Erythroblast (primary cell): ENCODE data around the gene ADISSP.

ENCODE experiments used
- GATA1 ChIP-seq: IDR thresholded peaks from 2 replicates; pipeline ENCODE4 v1.6.1; 2011; ENCODE audit warnings: low read depth, mild to moderate bottlenecking, control low read depth, low read length, moderate library complexity
- POLR2A ChIP-seq: IDR thresholded peaks from 2 replicates; pipeline ENCODE4 v1.6.1; 2011; ENCODE audit warnings: mild to moderate bottlenecking, low read length

- TF ChIP-seq POLR2A: no peak
- no peak for TF ChIP-seq GATA1
These were observed 28.3 kb downstream of the ADISSP start for GRCh38 chr20:3739054-3739925.
